ENCODE results near the gene GALNT17.

DNA sequence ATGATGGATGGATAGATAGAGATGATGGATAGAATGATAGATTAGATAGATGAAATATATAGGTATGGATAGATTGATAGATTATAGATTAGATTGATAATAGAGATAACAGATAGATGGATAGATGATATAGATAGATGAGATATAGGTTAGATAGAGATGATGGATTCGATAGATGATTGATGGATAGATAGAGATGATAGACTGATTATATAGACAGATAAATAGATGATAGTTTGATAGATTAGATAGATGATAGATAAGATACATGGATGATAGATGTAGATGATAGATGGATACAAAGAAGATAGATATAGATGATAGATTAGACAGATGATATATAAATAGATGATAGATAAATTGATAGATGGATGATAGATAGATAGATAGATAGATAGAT lies 448.1 kb downstream of the GALNT17 start:
- TF ChIP-seq POLR2A (IDR thresholded peaks at IDR 0.05): no peak
- TF ChIP-seq, protein P1, sequence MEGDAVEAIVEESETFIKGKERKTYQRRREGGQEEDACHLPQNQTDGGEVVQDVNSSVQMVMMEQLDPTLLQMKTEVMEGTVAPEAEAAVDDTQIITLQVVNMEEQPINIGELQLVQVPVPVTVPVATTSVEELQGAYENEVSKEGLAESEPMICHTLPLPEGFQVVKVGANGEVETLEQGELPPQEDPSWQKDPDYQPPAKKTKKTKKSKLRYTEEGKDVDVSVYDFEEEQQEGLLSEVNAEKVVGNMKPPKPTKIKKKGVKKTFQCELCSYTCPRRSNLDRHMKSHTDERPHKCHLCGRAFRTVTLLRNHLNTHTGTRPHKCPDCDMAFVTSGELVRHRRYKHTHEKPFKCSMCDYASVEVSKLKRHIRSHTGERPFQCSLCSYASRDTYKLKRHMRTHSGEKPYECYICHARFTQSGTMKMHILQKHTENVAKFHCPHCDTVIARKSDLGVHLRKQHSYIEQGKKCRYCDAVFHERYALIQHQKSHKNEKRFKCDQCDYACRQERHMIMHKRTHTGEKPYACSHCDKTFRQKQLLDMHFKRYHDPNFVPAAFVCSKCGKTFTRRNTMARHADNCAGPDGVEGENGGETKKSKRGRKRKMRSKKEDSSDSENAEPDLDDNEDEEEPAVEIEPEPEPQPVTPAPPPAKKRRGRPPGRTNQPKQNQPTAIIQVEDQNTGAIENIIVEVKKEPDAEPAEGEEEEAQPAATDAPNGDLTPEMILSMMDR (IDR thresholded peaks at IDR 0.05): no peak

Measured in heart left ventricle (tissue), 13 donors.